IMR-90 (cell line): ENCODE data around the gene DCANP1. TPM values are rescaled to one million over a fixed set of nuclear protein-coding genes. Genes with fewer than 3 reads are reported as not detected.
A peak's percentile ranks its signal among the peaks of the same experiment; 100 is the strongest.

ENCODE experiments used
- ATAC-seq: fragments of 200-7000 bp; cut with Tn5 transposase; 2 replicates; pipeline ENCODE4 v1.9.1; 2020; ENCODE audit warnings: low read depth, mild to moderate bottlenecking, moderate library complexity
- BruUV-seq: library from RNA; stranded (reverse); fragments of 400-500 nt; replicated peaks from 2 replicates; lab custom pipeline; 2021; lab: Mats Ljungman, UMichigan
- CTCF ChIA-PET: fragments of 300-600 bp; formaldehyde crosslinking; extraction: SDS; loops from one replicate; lab custom pipeline; 2021; ENCODE audit warnings: antibody characterized with exemption; lab: Yijun Ruan, JAX
- POLR2A ChIA-PET: fragments of 300-600 bp; sonication (Branson Sonifier 250); formaldehyde crosslinking; loops from one replicate; lab custom pipeline; 2022; ENCODE audit warnings: antibody characterized with exemption; ENCODE audit not compliant: unreplicated experiment; lab: Charles Lee
- DNase-seq: peaks from one replicate; pipeline ENCODE4 v3.0.0; 2013
- H2AFZ ChIP-seq: replicated peaks from 2 replicates; pipeline ENCODE3; 2013; ENCODE audit warnings: low read length, mild to moderate bottlenecking; ENCODE audit not compliant: poor library complexity
- H2AK5ac ChIP-seq: 2 replicates; pipeline ENCODE4 v1.6.1; 2013; ENCODE audit warnings: low read depth, low read length, inconsistent platforms
- H2AK9ac ChIP-seq: replicated peaks from 2 replicates; pipeline ENCODE3; 2013; ENCODE audit warnings: mild to moderate bottlenecking, low read depth, low read length, moderate library complexity; ENCODE audit not compliant: poor library complexity
- H2BK120ac ChIP-seq: 2 replicates; pipeline ENCODE4 v1.6.1; 2013; ENCODE audit warnings: low read depth, low read length, inconsistent platforms
- H2BK15ac ChIP-seq: 3 replicates; pipeline ENCODE4 v1.6.1; 2013; ENCODE audit warnings: low read depth, low read length, inconsistent platforms
- H2BK20ac ChIP-seq: 2 replicates; pipeline ENCODE4 v1.6.1; 2013; ENCODE audit warnings: low read depth, mild to moderate bottlenecking, inconsistent platforms, low read length, moderate library complexity
- H2BK5ac ChIP-seq: 2 replicates; pipeline ENCODE4 v1.6.1; 2013; ENCODE audit warnings: mild to moderate bottlenecking, low read depth, low read length, inconsistent platforms; ENCODE audit not compliant: poor library complexity, severe bottlenecking
- H3K14ac ChIP-seq: replicated peaks from 2 replicates; pipeline ENCODE4 v1.6.1; 2013; ENCODE audit warnings: low read depth, low read length, inconsistent platforms
- H3K18ac ChIP-seq: 2 replicates; pipeline ENCODE4 v1.6.1; 2013; ENCODE audit warnings: low read depth, low read length, control low read depth
- H3K23ac ChIP-seq: 2 replicates; pipeline ENCODE4 v1.6.1; 2013; ENCODE audit warnings: low read depth, low read length, inconsistent platforms
- H3K27ac ChIP-seq: 2 replicates; pipeline ENCODE4 v1.5.1; 2013; ENCODE audit warnings: mild to moderate bottlenecking, control low read depth, low read length; ENCODE audit not compliant: insufficient read depth
- H3K27me3 ChIP-seq: 2 replicates; pipeline ENCODE4 v1.6.1; 2013; ENCODE audit warnings: low read length; ENCODE audit not compliant: control insufficient read depth, insufficient read depth
- H3K36me3 ChIP-seq: 2 replicates; pipeline ENCODE4 v1.6.1; 2013; ENCODE audit warnings: low read length, mixed read lengths; ENCODE audit not compliant: control insufficient read depth, insufficient read depth
- H3K4ac ChIP-seq: 2 replicates; pipeline ENCODE4 v1.6.1; 2013; ENCODE audit warnings: low read depth, low read length, inconsistent platforms
- H3K4me1 ChIP-seq: 2 replicates; pipeline ENCODE4 v1.6.1; 2013; ENCODE audit warnings: low read length, mixed read lengths; ENCODE audit not compliant: control insufficient read depth, insufficient read depth
- H3K4me2 ChIP-seq: 2 replicates; pipeline ENCODE4 v1.6.1; 2013; ENCODE audit warnings: low read depth, mild to moderate bottlenecking, control low read depth, low read length, moderate library complexity
- H3K4me3 ChIP-seq: 2 replicates; pipeline ENCODE4 v1.5.1; 2013; ENCODE audit warnings: low read depth, mild to moderate bottlenecking, control low read depth, low read length, moderate library complexity; ENCODE audit not compliant: insufficient read depth
- H3K56ac ChIP-seq: 2 replicates; pipeline ENCODE4 v1.6.1; 2013; ENCODE audit warnings: low read length, inconsistent platforms; ENCODE audit not compliant: insufficient read depth; ENCODE audit errors: extremely low read depth
- H3K79me1 ChIP-seq, 2 experiments: 2 replicates each; pipeline ENCODE4 v1.6.1; 2013; ENCODE audit warnings: low read length in 2 of 2, inconsistent platforms in 1 of 2, low read depth in 1 of 2
- H3K9ac ChIP-seq: 2 replicates; pipeline ENCODE4 v1.6.1; 2013; ENCODE audit warnings: low read depth, low read length, control low read depth
- H3K9me1 ChIP-seq: 2 replicates; pipeline ENCODE4 v1.6.1; 2013; ENCODE audit warnings: low read length, inconsistent platforms; ENCODE audit not compliant: insufficient read depth
- H3K9me3 ChIP-seq: 2 replicates; pipeline ENCODE4 v1.6.1; 2013; ENCODE audit warnings: low read length; ENCODE audit not compliant: control insufficient read depth, insufficient read depth
- H4K20me1 ChIP-seq: 2 replicates; pipeline ENCODE4 v1.6.1; 2013; ENCODE audit warnings: low read length, inconsistent platforms; ENCODE audit not compliant: insufficient read depth
- H4K5ac ChIP-seq: 2 replicates; pipeline ENCODE4 v1.6.1; 2013; ENCODE audit warnings: mild to moderate bottlenecking, low read depth, low read length, control low read depth
- H4K8ac ChIP-seq, 2 experiments: 2 replicates each; pipeline ENCODE4 v1.6.1; 2013; ENCODE audit warnings: low read depth in 2 of 2, low read length in 2 of 2, control low read depth in 1 of 2, inconsistent platforms in 1 of 2
- H4K91ac ChIP-seq: 2 replicates; pipeline ENCODE4 v1.6.1; 2013; ENCODE audit warnings: low read depth, low read length, inconsistent platforms; ENCODE audit not compliant: insufficient read depth
- BHLHE40 ChIP-seq: fragments of 150-350 bp; IDR thresholded peaks from 2 replicates; pipeline ENCODE4 v1.6.1; 2016; ENCODE audit warnings: mild to moderate bottlenecking, low read depth, low read length
- CHD1 ChIP-seq: IDR thresholded peaks from 2 replicates; pipeline ENCODE4 v1.6.1; 2012; ENCODE audit warnings: low read depth, low read length, improper control_type of control experiment
- CTCF ChIP-seq: conservative IDR thresholded peaks from 2 replicates; pipeline ENCODE4 v1.5.1; 2012; ENCODE audit warnings: mild to moderate bottlenecking, low read depth, low read length, improper control_type of control experiment
- FOS ChIP-seq: fragments of 150-350 bp; IDR thresholded peaks from 2 replicates; pipeline ENCODE4 v1.6.1; 2016; ENCODE audit warnings: low read depth, low read length
- MAFK ChIP-seq: IDR thresholded peaks from 2 replicates; pipeline ENCODE4 v1.6.1; 2012; ENCODE audit warnings: low read depth, low read length, improper control_type of control experiment
- MAZ ChIP-seq: IDR thresholded peaks from 2 replicates; pipeline ENCODE4 v1.6.1; 2012; ENCODE audit warnings: low read depth, mild to moderate bottlenecking, low read length, improper control_type of control experiment, moderate library complexity, borderline replicate concordance
- MXI1 ChIP-seq: IDR thresholded peaks from 2 replicates; pipeline ENCODE4 v1.6.1; 2012; ENCODE audit warnings: low read depth, mild to moderate bottlenecking, low read length, moderate library complexity, borderline replicate concordance
- POLR2A ChIP-seq: IDR thresholded peaks from 2 replicates; pipeline ENCODE4 v1.6.1; 2012; ENCODE audit warnings: mild to moderate bottlenecking, low read depth, low read length
- RAD21 ChIP-seq: IDR thresholded peaks from 2 replicates; pipeline ENCODE4 v1.6.1; 2012; ENCODE audit warnings: low read length, improper control_type of control experiment
- SMC3 ChIP-seq: fragments of 150-350 bp; IDR thresholded peaks from 2 replicates; pipeline ENCODE4 v1.6.1; 2016; ENCODE audit warnings: low read depth, mild to moderate bottlenecking, antibody characterized with exemption, low read length, moderate library complexity
- USF2 ChIP-seq: fragments of 150-350 bp; IDR thresholded peaks from 2 replicates; pipeline ENCODE4 v1.6.1; 2017; ENCODE audit warnings: mild to moderate bottlenecking, antibody characterized with exemption, low read length, low read depth
- WGBS, 2 experiments: methylation state at CpG; one replicate each; pipeline versions ENCODE4 v1.1.5 to v1.1.7; 2013; ENCODE audit warnings: missing lambda C conversion rate in 2 of 2; ENCODE audit not compliant: insufficient read length in 1 of 2; ENCODE audit errors: extremely low coverage in 2 of 2; 5-methylcytosine and 5-hydroxymethylcytosine counted together
- dilution Hi-C: fragments of 300-500 bp; cut with HindIII; formaldehyde crosslinking; loops from one replicate; pipeline ENCODE4 v1.14.3; 2018; ENCODE audit warnings: low sequenced_read_pairs; ENCODE audit not compliant: unreplicated experiment
- in situ Hi-C: fragments of 300-500 bp; cut with MboI; formaldehyde crosslinking; loops from 3 replicates; pipeline ENCODE4 v1.14.3; 2019; ENCODE audit warnings: low sequenced_read_pairs, inconsistent platforms, mixed read lengths
- intact Hi-C: fragments of 100-400 bp; cut with micrococcal nuclease; formaldehyde crosslinking; loops from 2 replicates; pipeline ENCODE4 v1.10.0; 2022
- polyA plus RNA-seq, 3 experiments: library from polyadenylated mRNA; depleted of rRNA; stranded (reverse); fragments of >200 nt; gene quantifications; 2 replicates each; pipeline ENCODE4 v1.2.3, GENCODE V29; 2012; ENCODE audit warnings: low replicate concordance in 1 of 3
- total RNA-seq: library from RNA; depleted of rRNA; stranded (reverse); fragments of >200 nt; gene quantifications from 2 replicates; pipeline ENCODE4 v1.2.3, GENCODE V29; 2012
- TF ChIP-seq, protein P1 (sequence below): fragments of 150-350 bp; IDR thresholded peaks from 2 replicates; pipeline ENCODE4 v1.6.1; 2016; ENCODE audit warnings: low read depth, mild to moderate bottlenecking, low read length, moderate library complexity, borderline replicate concordance

The DCANP1 gene
- total and polyA plus RNA-seq, 2 of the 4 experiments (the other 2 are of a cell fraction) = not detected

DNA sequence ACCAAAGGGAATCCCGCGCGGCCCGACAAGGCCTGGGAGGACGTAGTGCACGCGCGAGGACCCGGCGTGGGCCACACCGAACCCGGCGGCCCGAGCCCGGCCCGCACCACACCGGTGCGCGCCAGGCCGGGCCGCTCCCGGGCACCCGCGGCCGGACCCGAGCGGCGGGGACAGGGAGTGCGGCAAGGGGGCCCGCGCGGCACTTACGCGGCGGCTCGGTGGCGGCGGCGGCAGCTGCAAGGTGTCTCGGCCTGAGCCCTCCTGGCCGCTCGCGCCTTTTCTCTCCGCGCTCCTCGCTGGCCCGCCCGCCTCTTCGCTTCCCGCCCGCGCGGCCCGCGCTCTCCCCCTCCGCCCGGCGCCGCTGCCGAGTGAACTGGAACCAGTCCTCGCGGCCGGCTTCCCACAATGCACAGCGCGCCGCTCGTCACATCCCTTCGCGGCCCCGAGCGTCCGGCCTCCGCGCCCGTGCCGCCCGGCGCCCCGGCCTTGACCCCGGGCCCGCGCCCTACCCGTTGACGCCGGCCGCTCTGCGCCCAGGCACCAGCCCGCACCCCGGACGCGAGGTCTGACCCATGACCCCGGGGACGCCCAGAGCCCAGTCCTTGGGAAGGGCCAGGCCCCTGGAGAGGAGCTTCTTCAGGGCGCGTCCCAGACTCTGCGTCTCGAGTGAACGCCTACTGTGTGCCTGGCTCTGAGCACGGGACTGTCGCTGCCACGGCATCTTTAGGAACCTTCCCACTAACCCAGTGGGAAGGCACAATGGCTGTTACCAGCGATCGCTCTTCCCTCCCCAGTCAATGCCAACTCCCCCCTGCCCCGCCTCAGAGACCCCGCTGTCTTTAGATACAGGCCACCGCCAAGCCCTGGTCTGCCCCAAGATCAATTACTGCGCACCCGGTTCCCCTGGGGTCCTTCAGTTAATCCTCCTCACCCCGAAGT, 48.0 kb downstream of the DCANP1 start, which contains the start of gene MACROH2A1:
TSS of gene MACROH2A1 (minus strand) at position 377 of the 939 bp plus-strand sequence. CDS start 10,138 bp downstream, outside the sequence.
- 0% methylated on average over 27 of the region's 109 CpGs; no CpG with 5 or more reads in 1 of the 2 experiments for WGBS, 2 experiments
- CTCF ChIA-PET = interaction anchor here (0.6 kb wide), 1 partner anchor 9 kb away, joined by 5 read pairs; no protein-coding TSS in a partner anchor
- peak; percentile 79 for DNase-seq

More for the DNA sequence above, 48.0 kb downstream of the DCANP1 start, which contains the start of gene MACROH2A1:
- peak within 1 kb of the TSS; percentile 98 for H2AFZ ChIP-seq
- H2BK20ac ChIP-seq = peak within 1 kb of the TSS; percentile 28; the same call in 1 of the 2 replicates
- H3K23ac ChIP-seq = peak within 1 kb of the TSS; percentile 79
- H4K8ac ChIP-seq = peak within 1 kb of the TSS; percentile 99 to 100
- dilution Hi-C loops (no loop called here), in situ Hi-C loops (no loop called here), intact Hi-C loops (no loop called here)
- no peak for TF ChIP-seq MAFK
- TF ChIP-seq, protein P1, sequence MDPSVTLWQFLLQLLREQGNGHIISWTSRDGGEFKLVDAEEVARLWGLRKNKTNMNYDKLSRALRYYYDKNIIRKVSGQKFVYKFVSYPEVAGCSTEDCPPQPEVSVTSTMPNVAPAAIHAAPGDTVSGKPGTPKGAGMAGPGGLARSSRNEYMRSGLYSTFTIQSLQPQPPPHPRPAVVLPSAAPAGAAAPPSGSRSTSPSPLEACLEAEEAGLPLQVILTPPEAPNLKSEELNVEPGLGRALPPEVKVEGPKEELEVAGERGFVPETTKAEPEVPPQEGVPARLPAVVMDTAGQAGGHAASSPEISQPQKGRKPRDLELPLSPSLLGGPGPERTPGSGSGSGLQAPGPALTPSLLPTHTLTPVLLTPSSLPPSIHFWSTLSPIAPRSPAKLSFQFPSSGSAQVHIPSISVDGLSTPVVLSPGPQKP = no peak
- TF ChIP-seq MAZ = peak; percentile 76; the same call in 1 of the 2 replicates
- TF ChIP-seq FOS = no peak
- TF ChIP-seq CHD1 = no peak
- TF ChIP-seq MXI1 = 0 out of 2 replicates have a peak, but pooled peaks have one; percentile 16
- no peak for TF ChIP-seq RAD21
- peak; percentile 92 for TF ChIP-seq BHLHE40
- TF ChIP-seq CTCF = no peak
- TF ChIP-seq POLR2A = peak; percentile 93
- TF ChIP-seq SMC3 = no peak
- no peak for TF ChIP-seq USF2
- peaks cover 22% of the 10 kb centered on the region for H3K9me1 ChIP-seq
- peak within 1 kb of the TSS; percentile 87 for H2BK5ac ChIP-seq
- H3K4me2 ChIP-seq = peak within 1 kb of the TSS; percentile 99
- peak within 1 kb of the TSS; percentile 89 for H3K18ac ChIP-seq
- peak within 1 kb of the TSS; percentile 93 for H4K91ac ChIP-seq
- peak within 1 kb of the TSS; percentile 85 for H2AK9ac ChIP-seq
- H4K5ac ChIP-seq = peak within 1 kb of the TSS; percentile 100
- peak within 1 kb of the TSS; percentile 87 for H2AK5ac ChIP-seq
- peaks cover 42% of the 10 kb centered on the region for H4K20me1 ChIP-seq
- peak within 1 kb of the TSS; percentile 98 for H3K4ac ChIP-seq
- no peaks in the 10 kb centered on the region for H3K36me3 ChIP-seq
- peak within 1 kb of the TSS; percentile 91 for H3K27ac ChIP-seq
- no peaks in the 10 kb centered on the region for H3K9me3 ChIP-seq
- POLR2A ChIA-PET = interaction anchor here (0.6 kb wide), 1 partner anchor 35 kb away, joined by 3 read pairs; no protein-coding TSS in a partner anchor
- BruUV-seq = no TSS peak
- peak within 1 kb of the TSS; percentile 86 for H2BK120ac ChIP-seq
- H3K56ac ChIP-seq = peak within 1 kb of the TSS; percentile 60
- peaks cover 14% of the 10 kb centered on the region for H3K4me1 ChIP-seq
- H3K14ac ChIP-seq = peak within 1 kb of the TSS; percentile 99
- peaks cover 10 to 49% of the 10 kb centered on the region in 2 experiments for H3K79me1 ChIP-seq
- H3K27me3 ChIP-seq = no peaks in the 10 kb centered on the region
- H3K9ac ChIP-seq = peak within 1 kb of the TSS; percentile 89
- ATAC-seq = peak; percentile 93
- H2BK15ac ChIP-seq = peak within 1 kb of the TSS; percentile 18; the same call in 1 of the 3 replicates
- peak within 1 kb of the TSS; percentile 66 for H3K4me3 ChIP-seq
